K562 (cell line): ENCODE measurements around the gene NGRN. TPM values are rescaled to one million over a fixed set of nuclear protein-coding genes. Genes with fewer than 3 reads are reported as not detected.

Experiments used
- ARID1B ChIP-seq: fragments of 450-650 bp; IDR thresholded peaks from 2 replicates; pipeline ENCODE4 v1.6.1; 2016; ENCODE audit warnings: antibody characterized with exemption, mild to moderate bottlenecking, inconsistent platforms
- ARID2 ChIP-seq: fragments of 450-650 bp; IDR thresholded peaks from 2 replicates; pipeline ENCODE4 v1.6.1; 2017; ENCODE audit warnings: antibody characterized with exemption, mild to moderate bottlenecking
- BRD9 ChIP-seq: fragments of 450-650 bp; IDR thresholded peaks from 2 replicates; pipeline ENCODE4 v1.6.1; 2018; ENCODE audit warnings: low read depth; ENCODE audit not compliant: partially characterized antibody
- CHCHD3 ChIP-seq: fragments of 250-450 bp; sonication (Bioruptor Pico); IDR thresholded peaks from 2 replicates; pipeline ENCODE4 v2.1.2; 2022; ENCODE audit warnings: mild to moderate bottlenecking
- DPF2 ChIP-seq: fragments of 450-650 bp; IDR thresholded peaks from 2 replicates; pipeline ENCODE4 v1.6.1; 2016
- E2F3 ChIP-seq: fragments of 250-450 bp; sonication (Bioruptor Pico); IDR thresholded peaks from 2 replicates; pipeline ENCODE4 v1.4.0; 2020; ENCODE audit warnings: mild to moderate bottlenecking
- ILF3 ChIP-seq: fragments of 450-650 bp; IDR thresholded peaks from 2 replicates; pipeline ENCODE4 v1.6.1; 2018; ENCODE audit warnings: antibody characterized with exemption, mild to moderate bottlenecking, moderate library complexity, borderline replicate concordance
- KAT7 ChIP-seq: sonication (generic); formaldehyde crosslinking; IDR thresholded peaks from 2 replicates; pipeline ENCODE4 v1.8.0; 2022; ENCODE audit warnings: missing genetic modification reagents, mild to moderate bottlenecking, borderline replicate concordance
- LCOR ChIP-seq: sonication (generic); formaldehyde crosslinking; IDR thresholded peaks from 2 replicates; pipeline ENCODE4 v1.8.0; 2022; ENCODE audit warnings: mild to moderate bottlenecking, missing genetic modification reagents
- MTA3 ChIP-seq: fragments of 450-650 bp; formaldehyde crosslinking; IDR thresholded peaks from 2 replicates; pipeline ENCODE4 v1.6.1; 2017; ENCODE audit warnings: mild to moderate bottlenecking, borderline replicate concordance
- NUFIP1 ChIP-seq: fragments of 450-650 bp; IDR thresholded peaks from 2 replicates; pipeline ENCODE4 v1.6.1; 2018; ENCODE audit not compliant: partially characterized antibody
- PHF8 ChIP-seq: fragments of 200-600 bp; sonication (generic); IDR thresholded peaks from 2 replicates; pipeline ENCODE4 v1.6.1; 2012; ENCODE audit warnings: mixed run types, mild to moderate bottlenecking, inconsistent platforms, low read length, moderate library complexity, borderline replicate concordance
- POLR2B ChIP-seq: fragments of 450-650 bp; IDR thresholded peaks from 2 replicates; pipeline ENCODE4 v1.6.1; 2018; ENCODE audit warnings: low read depth; ENCODE audit not compliant: partially characterized antibody
- RBFOX2 ChIP-seq: fragments of 200-400 bp; formaldehyde crosslinking; IDR thresholded peaks from 2 replicates; pipeline ENCODE4 v1.6.1; 2017; ENCODE audit warnings: low read depth, mild to moderate bottlenecking, low read length, moderate library complexity
- SMAD2 ChIP-seq: fragments of 150-350 bp; IDR thresholded peaks from 2 replicates; pipeline ENCODE4 v1.6.1; 2014; ENCODE audit warnings: low read depth, mild to moderate bottlenecking, low read length
- SMARCE1 ChIP-seq: fragments of 450-650 bp; IDR thresholded peaks from 2 replicates; pipeline ENCODE4 v1.7.1; 2016; ENCODE audit warnings: mild to moderate bottlenecking
- SP1 ChIP-seq: sonication (generic); formaldehyde crosslinking; IDR thresholded peaks from 2 replicates; pipeline ENCODE4 v1.8.1; 2022; ENCODE audit warnings: mild to moderate bottlenecking, missing genetic modification reagents
- ZNF12 ChIP-seq: sonication (generic); formaldehyde crosslinking; IDR thresholded peaks from 2 replicates; pipeline ENCODE4 v1.4.0; 2020; ENCODE audit warnings: mild to moderate bottlenecking, missing genetic modification reagents
- ZNF133 ChIP-seq: fragments of 250-450 bp; sonication (Bioruptor Pico); IDR thresholded peaks from 2 replicates; pipeline ENCODE4 v1.4.0; 2020; ENCODE audit warnings: mild to moderate bottlenecking
- ZNF263 ChIP-seq: sonication (generic); formaldehyde crosslinking; IDR thresholded peaks from 2 replicates; pipeline ENCODE4 v1.8.0; 2022; ENCODE audit warnings: mild to moderate bottlenecking, missing genetic modification reagents, borderline replicate concordance
- ZNF586 ChIP-seq: fragments of 450-650 bp; formaldehyde crosslinking; conservative IDR thresholded peaks from 2 replicates; pipeline ENCODE4 v1.4.0; 2020; ENCODE audit warnings: mild to moderate bottlenecking, moderate library complexity
- polyA plus RNA-seq, 8 experiments: library from polyadenylated mRNA; depleted of rRNA in 4 of 8; stranded (reverse) in 5 of 8; unstranded in 3 of 8; fragments of >200 nt; fragmentation: Nextera tagmentation in 2 of 8; fragmentation: Illumina TruSeq in 1 of 8; extraction: Ambion mirVana in 2 of 8; extraction: Trizol in 1 of 8; gene quantifications; 2 replicates each; pipeline versions ENCODE4 v1.2.1 to v1.2.3, GENCODE V29; 2011 to 2014; ENCODE audit warnings: inconsistent platforms in 1 of 8, missing spikeins in 1 of 8
- total RNA-seq, 7 experiments: library from RNA; depleted of rRNA in 6 of 7; stranded (reverse); fragments of >200 nt in 6 of 7; fragmentation: Illumina TruSeq in 2 of 7; extraction: Trizol in 2 of 7; gene quantifications; 2 replicates each; pipeline versions ENCODE4 v1.2.1 to v1.2.3, GENCODE V29; 2011 to 2021; ENCODE audit warnings: low replicate concordance in 1 of 7
- TF ChIP-seq, protein P1 (sequence below): sonication (generic); formaldehyde crosslinking; IDR thresholded peaks from 2 replicates; pipeline ENCODE4 v1.8.0; 2022; ENCODE audit warnings: mild to moderate bottlenecking, missing genetic modification reagents
- TF ChIP-seq, protein P2 (sequence below): fragments of 250-450 bp; sonication (Bioruptor Pico); IDR thresholded peaks from 2 replicates; pipeline ENCODE4 v1.5.0; 2020; ENCODE audit warnings: mild to moderate bottlenecking, borderline replicate concordance

Gene NGRN
- total and polyA plus RNA-seq, 9 of the 15 experiments (the other 6 are each of a cell fraction or from before 2014, with no cell fraction given): 14.0 to 73.4 (median 60.0) TPM

DNA sequence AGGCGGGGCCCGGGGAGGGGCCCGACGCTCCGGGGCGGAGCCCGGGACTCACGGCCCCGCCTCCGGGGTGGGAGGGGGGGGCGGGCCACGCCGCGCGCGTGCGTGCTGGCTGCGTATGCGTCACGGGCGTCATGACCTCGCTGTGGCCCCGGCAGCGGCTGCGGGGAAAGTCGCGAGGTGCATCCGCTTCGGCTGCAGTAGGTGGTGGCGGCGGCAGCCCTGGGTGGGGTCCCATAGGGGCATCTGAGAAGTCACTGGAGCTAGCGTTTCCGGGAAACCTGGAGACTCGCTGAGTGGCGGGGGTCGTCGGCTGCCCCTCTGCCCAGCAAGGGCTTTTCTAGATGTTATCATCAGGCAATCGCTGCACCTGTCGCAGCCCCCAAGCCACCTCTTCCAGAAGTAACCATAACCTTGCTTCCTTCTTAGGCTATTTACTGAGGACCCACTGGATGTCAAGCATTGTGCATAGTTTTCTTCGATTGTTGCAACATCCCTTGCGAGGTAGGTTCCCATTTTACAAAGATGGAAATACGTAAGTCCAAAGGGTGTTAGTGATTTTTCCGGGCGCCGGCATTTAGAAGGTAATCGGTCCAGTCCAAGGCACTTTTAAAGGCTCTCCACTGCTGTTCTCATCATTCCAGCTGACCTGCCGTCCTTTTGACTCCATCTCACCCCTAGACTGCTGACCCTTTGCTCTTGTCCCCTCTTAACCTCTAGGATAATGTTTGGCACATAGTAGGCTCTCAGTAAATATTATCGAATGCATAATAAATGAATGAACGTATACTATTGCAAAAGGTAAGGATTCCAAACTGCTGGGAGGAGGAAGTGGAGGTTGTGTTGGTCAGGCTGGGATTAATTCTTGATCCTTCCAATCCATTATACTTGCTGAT is 31.1 kb upstream of the NGRN start, which contains the start of gene GDPGP1 (continued):
- 0 out of 2 replicates have a peak, but pooled peaks have one; percentile 10 for TF ChIP-seq ARID1B
- TF ChIP-seq MTA3: no peak; the same call in 1 of the 2 replicates
- no peak for TF ChIP-seq ZNF12 (CRISPR knock-in tag)
- no peak for TF ChIP-seq ZNF133 (CRISPR knock-in tag)
- no peak for TF ChIP-seq POLR2B
- TF ChIP-seq RBFOX2: peak; percentile 82
- TF ChIP-seq, protein P1, sequence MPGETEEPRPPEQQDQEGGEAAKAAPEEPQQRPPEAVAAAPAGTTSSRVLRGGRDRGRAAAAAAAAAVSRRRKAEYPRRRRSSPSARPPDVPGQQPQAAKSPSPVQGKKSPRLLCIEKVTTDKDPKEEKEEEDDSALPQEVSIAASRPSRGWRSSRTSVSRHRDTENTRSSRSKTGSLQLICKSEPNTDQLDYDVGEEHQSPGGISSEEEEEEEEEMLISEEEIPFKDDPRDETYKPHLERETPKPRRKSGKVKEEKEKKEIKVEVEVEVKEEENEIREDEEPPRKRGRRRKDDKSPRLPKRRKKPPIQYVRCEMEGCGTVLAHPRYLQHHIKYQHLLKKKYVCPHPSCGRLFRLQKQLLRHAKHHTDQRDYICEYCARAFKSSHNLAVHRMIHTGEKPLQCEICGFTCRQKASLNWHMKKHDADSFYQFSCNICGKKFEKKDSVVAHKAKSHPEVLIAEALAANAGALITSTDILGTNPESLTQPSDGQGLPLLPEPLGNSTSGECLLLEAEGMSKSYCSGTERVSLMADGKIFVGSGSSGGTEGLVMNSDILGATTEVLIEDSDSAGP (CRISPR knock-in tag): no peak
- no peak for TF ChIP-seq E2F3 (CRISPR knock-in tag)
- no peak for TF ChIP-seq ILF3
- TF ChIP-seq BRD9: no peak
- TF ChIP-seq SMARCE1: peak; percentile 55
- TF ChIP-seq SMAD2: no peak
- peak; percentile 79 for TF ChIP-seq PHF8
- TF ChIP-seq ZNF586 (CRISPR knock-in tag): no peak
- TF ChIP-seq ZNF263 (CRISPR knock-in tag): no peak
- TF ChIP-seq LCOR: 0 out of 2 replicates have a peak, but pooled peaks have one; percentile 24
- TF ChIP-seq, protein P2, sequence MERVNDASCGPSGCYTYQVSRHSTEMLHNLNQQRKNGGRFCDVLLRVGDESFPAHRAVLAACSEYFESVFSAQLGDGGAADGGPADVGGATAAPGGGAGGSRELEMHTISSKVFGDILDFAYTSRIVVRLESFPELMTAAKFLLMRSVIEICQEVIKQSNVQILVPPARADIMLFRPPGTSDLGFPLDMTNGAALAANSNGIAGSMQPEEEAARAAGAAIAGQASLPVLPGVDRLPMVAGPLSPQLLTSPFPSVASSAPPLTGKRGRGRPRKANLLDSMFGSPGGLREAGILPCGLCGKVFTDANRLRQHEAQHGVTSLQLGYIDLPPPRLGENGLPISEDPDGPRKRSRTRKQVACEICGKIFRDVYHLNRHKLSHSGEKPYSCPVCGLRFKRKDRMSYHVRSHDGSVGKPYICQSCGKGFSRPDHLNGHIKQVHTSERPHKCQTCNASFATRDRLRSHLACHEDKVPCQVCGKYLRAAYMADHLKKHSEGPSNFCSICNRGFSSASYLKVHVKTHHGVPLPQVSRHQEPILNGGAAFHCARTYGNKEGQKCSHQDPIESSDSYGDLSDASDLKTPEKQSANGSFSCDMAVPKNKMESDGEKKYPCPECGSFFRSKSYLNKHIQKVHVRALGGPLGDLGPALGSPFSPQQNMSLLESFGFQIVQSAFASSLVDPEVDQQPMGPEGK (CRISPR knock-in tag): 0 out of 2 replicates have a peak, but pooled peaks have one; percentile 50
- 0 out of 2 replicates have a peak, but pooled peaks have one; percentile 52 for TF ChIP-seq KAT7 (CRISPR knock-in tag)
- 0 out of 2 replicates have a peak, but pooled peaks have one; percentile 10 for TF ChIP-seq DPF2
- TF ChIP-seq NUFIP1: no peak
- no peak for TF ChIP-seq ARID2
- TF ChIP-seq CHCHD3 (CRISPR knock-in tag): no peak
- TF ChIP-seq SP1: peak; percentile 10; the same call in 1 of the 2 replicates
